Stomach (tissue), 9 donors: Measurements from ENCODE around the gene FRMD4B. TPM values are rescaled to one million over a fixed set of nuclear protein-coding genes. Genes with fewer than 3 reads are reported as not detected.

Source experiments
- DNase-seq, 2 donors: peaks; one replicate each; pipeline versions ENCODE4 v3.0.0 to v3.0.0-alpha.2; 2013 to 2019
- H3K27ac ChIP-seq, 5 donors: fragments of 200-600 bp in 4 of 5; sonication (generic) in 4 of 5; one replicate each; pipeline ENCODE4 v1.5.1; 2013 to 2019; ENCODE audit warnings: mild to moderate bottlenecking in 1 of 5, moderate library complexity in 1 of 5
- H3K27me3 ChIP-seq, 3 donors: fragments of 200-600 bp; sonication (generic); one replicate each; pipeline ENCODE4 v1.5.1; 2017 to 2019; ENCODE audit warnings: mixed run types in 1 of 3
- H3K36me3 ChIP-seq, 4 donors: fragments of 200-600 bp; sonication (generic); 1 replicate in 3 of 4; 2 replicates in 1 of 4; pipeline ENCODE4 v1.5.1; 2016 to 2019
- H3K4me1 ChIP-seq, 4 donors: fragments of 200-600 bp; sonication (generic); one replicate each; pipeline ENCODE4 v1.5.1; 2016 to 2019
- H3K4me3 ChIP-seq, 4 donors: fragments of 200-600 bp; sonication (generic) in 3 of 4; one replicate each; pipeline ENCODE4 v1.5.1; 2016 to 2019; ENCODE audit warnings: mild to moderate bottlenecking in 1 of 4
- H3K9me3 ChIP-seq, 4 donors: fragments of 200-600 bp; sonication (generic); one replicate each; pipeline ENCODE4 v1.5.1; 2016 to 2019
- EP300 ChIP-seq: sonication (generic); formaldehyde crosslinking; IDR thresholded peaks from one replicate; pipeline ENCODE4 v1.6.1; 2017; ENCODE audit warnings: antibody characterized with exemption
- POLR2A ChIP-seq, 4 donors: fragments of 450-650 bp; IDR thresholded peaks; one replicate each; pipeline ENCODE4 v1.6.1; 2016; ENCODE audit warnings: antibody characterized with exemption in 4 of 4, control low read depth in 2 of 4, mild to moderate bottlenecking in 1 of 4, moderate library complexity in 1 of 4
- POLR2AphosphoS5 ChIP-seq, 3 donors: sonication (generic); formaldehyde crosslinking; IDR thresholded peaks; one replicate each; pipeline ENCODE4 v1.6.1; 2016; ENCODE audit warnings: antibody characterized with exemption in 3 of 3
- WGBS, 5 donors: extraction: QIAGEN DNeasy Blood & Tissue Kit in 3 of 5; methylation state at CpG; one replicate each; pipeline versions ENCODE4 v1.1.5 to v1.1.7; 2013 to 2018; 5-methylcytosine and 5-hydroxymethylcytosine counted together
- intact Hi-C: fragments of 100-400 bp; cut with DNase I; formaldehyde crosslinking; loops from one replicate; pipeline ENCODE4 v1.15.1; 2023; ENCODE audit warnings: low total_unique reads
- polyA plus RNA-seq, 3 donors: library from polyadenylated mRNA; stranded (reverse); fragments of 200-250 nt; gene quantifications; one replicate each; pipeline ENCODE4 v1.2.3, GENCODE V29; 2013
- total RNA-seq, 5 donors: library from RNA; depleted of rRNA; stranded (reverse); fragments of >200 nt; gene quantifications; one replicate each; pipeline versions ENCODE4 v1.1.0 to v1.2.3, GENCODE V29; 2014 to 2016
- TF ChIP-seq, protein P1 (sequence below), 7 experiments: fragments of 450-650 bp in 4 of 7; fragments of 200-600 bp in 3 of 7; sonication (generic) in 3 of 7; IDR thresholded peaks; one replicate each; pipeline ENCODE4 v1.5.1; 2016 to 2019; ENCODE audit warnings: antibody characterized with exemption in 7 of 7, control low read depth in 2 of 7, mild to moderate bottlenecking in 1 of 7
- donor health status: healthy with polysubstance abuse.
- donor health status: Bipolar disorder and iron deficiency.
- donor health status: healthy.

FRMD4B gene
- total and polyA plus RNA-seq, 8 donors, result 5.2 to 35.6 (median 21.0) TPM

- Histone ChIP-seq H3K4me1 (peaks cover 0 to 56% (median 17%) of the 10 kb centered on the region in 4 donors), H3K9me3 (no peaks in the 10 kb centered on the region), H3K36me3 (peaks cover 9 to 68% (median 47%) of the 10 kb centered on the region in 4 donors), H3K27ac (peak overlapping the region in 4 of 5 donors; percentile 27 to 68 (median 56)), H3K4me3 (no peak overlapping the region), H3K27me3 (no peaks in the 10 kb centered on the region)
- intact Hi-C loops, result no loop called here
- TF ChIP-seq, protein P1, sequence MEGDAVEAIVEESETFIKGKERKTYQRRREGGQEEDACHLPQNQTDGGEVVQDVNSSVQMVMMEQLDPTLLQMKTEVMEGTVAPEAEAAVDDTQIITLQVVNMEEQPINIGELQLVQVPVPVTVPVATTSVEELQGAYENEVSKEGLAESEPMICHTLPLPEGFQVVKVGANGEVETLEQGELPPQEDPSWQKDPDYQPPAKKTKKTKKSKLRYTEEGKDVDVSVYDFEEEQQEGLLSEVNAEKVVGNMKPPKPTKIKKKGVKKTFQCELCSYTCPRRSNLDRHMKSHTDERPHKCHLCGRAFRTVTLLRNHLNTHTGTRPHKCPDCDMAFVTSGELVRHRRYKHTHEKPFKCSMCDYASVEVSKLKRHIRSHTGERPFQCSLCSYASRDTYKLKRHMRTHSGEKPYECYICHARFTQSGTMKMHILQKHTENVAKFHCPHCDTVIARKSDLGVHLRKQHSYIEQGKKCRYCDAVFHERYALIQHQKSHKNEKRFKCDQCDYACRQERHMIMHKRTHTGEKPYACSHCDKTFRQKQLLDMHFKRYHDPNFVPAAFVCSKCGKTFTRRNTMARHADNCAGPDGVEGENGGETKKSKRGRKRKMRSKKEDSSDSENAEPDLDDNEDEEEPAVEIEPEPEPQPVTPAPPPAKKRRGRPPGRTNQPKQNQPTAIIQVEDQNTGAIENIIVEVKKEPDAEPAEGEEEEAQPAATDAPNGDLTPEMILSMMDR (IDR thresholded peaks at IDR 0.05), result no peak
- peak in 1 of 3 donors; percentile 32 for TF ChIP-seq POLR2AphosphoS5 (IDR thresholded peaks at IDR 0.05)
- WGBS, 5 donors, result 25 to 68% (median 43%) methylated on average over 4 of the region's 4 CpGs
- peak in 1 of 2 donors; percentile 41 for DNase-seq
Measured at GRCh38 chr3:69179740-69180372, 206.0 kb downstream of the FRMD4B start.

GRCh38 chr3:69178838-69179739 lies 206.8 kb downstream of the FRMD4B start:
- 35 to 53% (median 42%) methylated on average over 5 of the region's 5 CpGs for WGBS, 5 donors
- H3K27me3 ChIP-seq, result no peaks in the 10 kb centered on the region
- peak overlapping the region; percentile 27 to 68 (median 54) for H3K27ac ChIP-seq
- peaks cover 9 to 67% (median 44%) of the 10 kb centered on the region in 4 donors for H3K36me3 ChIP-seq
- TF ChIP-seq POLR2A (IDR thresholded peaks at IDR 0.05) (no peak), EP300 (no peak), POLR2AphosphoS5 (IDR thresholded peaks at IDR 0.05) (no peak)
- TF ChIP-seq, protein P1 (IDR thresholded peaks at IDR 0.05), result no peak
- DNase-seq, result peak in 1 of 2 donors; percentile 76
- intact Hi-C loops, result no loop called here
- no peak overlapping the region for H3K4me3 ChIP-seq
- H3K4me1 ChIP-seq, result peaks cover 0 to 56% (median 17%) of the 10 kb centered on the region in 4 donors
- no peaks in the 10 kb centered on the region for H3K9me3 ChIP-seq

DNA sequence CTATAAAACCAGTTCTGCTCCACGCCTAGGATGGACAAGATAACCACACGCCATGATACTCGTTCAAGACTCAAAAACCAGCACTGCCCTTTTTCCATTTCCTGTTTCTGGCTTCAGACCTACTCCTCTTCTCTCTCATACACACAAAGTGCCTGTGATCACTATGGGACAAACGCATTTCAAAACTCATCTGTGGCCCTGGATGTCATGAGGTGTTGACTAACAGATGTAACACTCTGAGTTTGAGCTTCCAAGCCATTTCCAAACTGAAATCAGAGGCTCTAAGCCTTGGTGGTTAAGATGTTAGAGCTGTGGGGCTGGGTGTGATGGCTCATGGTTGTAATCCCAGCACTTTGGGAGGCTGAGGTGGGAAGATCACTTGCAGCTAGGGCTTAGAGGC lies 207.8 kb downstream of the FRMD4B start:
- peak overlapping the region in 1 of 5 donors; percentile 68 for H3K27ac ChIP-seq
- no peaks in the 10 kb centered on the region for H3K9me3 ChIP-seq
- TF ChIP-seq POLR2A (IDR thresholded peaks at IDR 0.05) (no peak), EP300 (no peak), POLR2AphosphoS5 (IDR thresholded peaks at IDR 0.05) (no peak)
- TF ChIP-seq, protein P1 (IDR thresholded peaks at IDR 0.05), result no peak
- DNase-seq, result no peak
- H3K36me3 ChIP-seq, result peaks cover 9 to 63% (median 41%) of the 10 kb centered on the region in 4 donors
- H3K27me3 ChIP-seq, result no peaks in the 10 kb centered on the region
- peaks cover 0 to 54% (median 17%) of the 10 kb centered on the region in 4 donors for H3K4me1 ChIP-seq
- no peak overlapping the region for H3K4me3 ChIP-seq
- intact Hi-C loops, result no loop called here
- WGBS, 5 donors, result 92 to 95% (median 93%) methylated on average over 4 of the region's 4 CpGs

- no peak for DNase-seq
- Histone ChIP-seq H3K27me3 (no peaks in the 10 kb centered on the region), H3K9me3 (no peaks in the 10 kb centered on the region), H3K4me3 (no peak overlapping the region), H3K36me3 (peaks cover 0 to 52% (median 29%) of the 10 kb centered on the region in 4 donors), H3K4me1 (peaks cover 0 to 24% (median 13%) of the 10 kb centered on the region in 4 donors), H3K27ac (no peak overlapping the region)
- intact Hi-C loops, result no loop called here
- 49 to 68% (median 62%) methylated on average over 4 of the region's 4 CpGs for WGBS, 5 donors
- TF ChIP-seq POLR2A (IDR thresholded peaks at IDR 0.05), result no peak
- no peak for TF ChIP-seq EP300
- TF ChIP-seq, protein P1 (IDR thresholded peaks at IDR 0.05), result no peak
- TF ChIP-seq POLR2AphosphoS5 (IDR thresholded peaks at IDR 0.05), result no peak
Measured at GRCh38 chr3:69174871-69175737, 210.8 kb downstream of the FRMD4B start.
